ENCODE data around the gene TUBGCP5.
A peak's percentile ranks its signal among the peaks of the same experiment; 100 is the strongest.
"Not testable (repeated sequence)": the region's sequence is repeated elsewhere in the genome, so short reads cannot be mapped to it uniquely, and the experiment has no call there.

TUBGCP5 gene

GRCh38 chr15:22988811-22989210, 50.6 kb downstream of the TUBGCP5 start:
- no peak for TF ChIP-seq CTCF (conservative IDR thresholded peaks at IDR 0.05; ENCODE audit: low read depth, low read length)

GRCh38 chr15:22981931-22982330, 57.4 kb downstream of the TUBGCP5 start:
- H3K9ac ChIP-seq; H3K27ac ChIP-seq; H3K4me3 ChIP-seq (IDR thresholded peaks at IDR 0.05; ENCODE audit: insufficient read depth, low read depth, low read length); H3K4me2 ChIP-seq; H4K20me1 ChIP-seq (ENCODE audit: insufficient read depth); H3K36me3 ChIP-seq (ENCODE audit: insufficient read depth); H3K4me1 ChIP-seq (ENCODE audit: low read depth, poor library complexity, severe bottlenecking); H2AFZ ChIP-seq (ENCODE audit: low read depth); H3K27me3 ChIP-seq (ENCODE audit: insufficient read depth, low read depth): not testable (repeated sequence)
- peaks cover 21% of the 10 kb centered on the region; the same call in 1 of the 2 replicates for H3K79me2 ChIP-seq (ENCODE audit: insufficient read depth, low read depth)

More at GRCh38 chr15:22988811-22989210, 50.6 kb downstream of the TUBGCP5 start:
- Histone ChIP-seq H3K4me1 (ENCODE audit: low read depth, poor library complexity, severe bottlenecking) (no peaks in the 10 kb centered on the region), H2AFZ (ENCODE audit: low read depth) (no peak overlapping the region), H3K27ac (no peak overlapping the region), H4K20me1 (ENCODE audit: insufficient read depth) (no peaks in the 10 kb centered on the region), H3K9ac (no peak overlapping the region), H3K27me3 (ENCODE audit: insufficient read depth, low read depth) (no peaks in the 10 kb centered on the region), H3K4me3 (IDR thresholded peaks at IDR 0.05; ENCODE audit: insufficient read depth, low read depth, low read length) (no peak overlapping the region), H3K79me2 (ENCODE audit: insufficient read depth, low read depth) (no peaks in the 10 kb centered on the region), H3K36me3 (ENCODE audit: insufficient read depth) (no peaks in the 10 kb centered on the region), H3K4me2 (no peak overlapping the region)

GRCh38 chr15:22981051-22981840, 58.1 kb downstream of the TUBGCP5 start:
- H3K9ac ChIP-seq, result no peak overlapping the region
- H3K4me2 ChIP-seq, result peak overlapping the region; percentile 45; the same call in 1 of the 2 replicates
- no peaks in the 10 kb centered on the region for H3K36me3 ChIP-seq (ENCODE audit: insufficient read depth)
- peaks cover 8% of the 10 kb centered on the region for H3K4me1 ChIP-seq (ENCODE audit: low read depth, poor library complexity, severe bottlenecking)
- H3K27ac ChIP-seq, result no peak overlapping the region
- no peak overlapping the region for H3K4me3 ChIP-seq (IDR thresholded peaks at IDR 0.05; ENCODE audit: insufficient read depth, low read depth, low read length)
- H2AFZ ChIP-seq (ENCODE audit: low read depth), result peak overlapping the region; percentile 90
- H3K27me3 ChIP-seq (ENCODE audit: insufficient read depth, low read depth), result no peaks in the 10 kb centered on the region
- H4K20me1 ChIP-seq (ENCODE audit: insufficient read depth), result no peaks in the 10 kb centered on the region
- peaks cover 27% of the 10 kb centered on the region; the same call in 1 of the 2 replicates for H3K79me2 ChIP-seq (ENCODE audit: insufficient read depth, low read depth)
- no peak for TF ChIP-seq CTCF (conservative IDR thresholded peaks at IDR 0.05; ENCODE audit: low read depth, low read length)

- TF ChIP-seq CTCF (conservative IDR thresholded peaks at IDR 0.05; ENCODE audit: low read depth, low read length), result no peak
- no peaks in the 10 kb centered on the region for H3K36me3 ChIP-seq (ENCODE audit: insufficient read depth)
- peaks cover 8% of the 10 kb centered on the region for H3K4me1 ChIP-seq (ENCODE audit: low read depth, poor library complexity, severe bottlenecking)
- H2AFZ ChIP-seq (ENCODE audit: low read depth), result peak within 1 kb of the TSS; percentile 90
- no peak within 1 kb of the TSS for H3K4me3 ChIP-seq (IDR thresholded peaks at IDR 0.05; ENCODE audit: insufficient read depth, low read depth, low read length)
- H3K27me3 ChIP-seq (ENCODE audit: insufficient read depth, low read depth), result no peaks in the 10 kb centered on the region
- H3K79me2 ChIP-seq (ENCODE audit: insufficient read depth, low read depth), result peaks cover 35% of the 10 kb centered on the region; the same call in 1 of the 2 replicates
- H3K4me2 ChIP-seq, result peak within 1 kb of the TSS; percentile 64
- H4K20me1 ChIP-seq (ENCODE audit: insufficient read depth), result no peaks in the 10 kb centered on the region
- peak within 1 kb of the TSS; percentile 30; the same call in 1 of the 2 replicates for H3K9ac ChIP-seq
- no peak within 1 kb of the TSS for H3K27ac ChIP-seq
Observed at GRCh38 chr15:22980189-22981050, 58.9 kb downstream of the TUBGCP5 start, which contains the start of gene CYFIP1. TSS of gene CYFIP1 (minus strand) at chr15:22980368. CDS start at chr15:22947285, 33,083 bp downstream.

All from KMS-11 (cell line).